Measurements from ENCODE around the gene ATP5F1E.

Gene ATP5F1E

GRCh38 chr20:59014680-59015389 lies 17.3 kb downstream of the ATP5F1E start:
- H3K4me3 ChIP-seq (ENCODE audit: low read depth, low read length) = no peak overlapping the region
- no peak overlapping the region for H3K27ac ChIP-seq (ENCODE audit: extremely low read depth, low read depth, low read length)
- H3K4me1 ChIP-seq (ENCODE audit: control insufficient read depth, insufficient read depth, low read length) = no peaks in the 10 kb centered on the region
- H3K36me3 ChIP-seq (ENCODE audit: control insufficient read depth in 2 of 2, insufficient read depth in 1 of 2, low read length in 2 of 2) = no peaks in the 10 kb centered on the region
- TF ChIP-seq ZNF658 (tag by site-specific recombination; IDR thresholded peaks at IDR 0.05) (no peak), ZNF701 (tag by site-specific recombination; IDR thresholded peaks at IDR 0.05) (no peak), FEZF1 (tag by site-specific recombination; IDR thresholded peaks at IDR 0.05) (no peak), ZNF146 (tag by site-specific recombination; IDR thresholded peaks at IDR 0.05) (no peak), ZNF404 (tag by site-specific recombination; IDR thresholded peaks at IDR 0.05) (no peak), ZSCAN30 (tag by site-specific recombination; IDR thresholded peaks at IDR 0.05) (no peak), ZNF148 (tag by site-specific recombination; IDR thresholded peaks at IDR 0.05; ENCODE audit: borderline replicate concordance) (no peak), REPIN1 (tag by site-specific recombination; IDR thresholded peaks at IDR 0.05; ENCODE audit: low read depth) (no peak), ZNF114 (tag by site-specific recombination; IDR thresholded peaks at IDR 0.05) (no peak), ZBTB44 (tag by site-specific recombination; IDR thresholded peaks at IDR 0.05) (no peak), ZNF670 (tag by site-specific recombination; IDR thresholded peaks at IDR 0.05; ENCODE audit: low read depth) (no peak), ZNF24 (tag by site-specific recombination; IDR thresholded peaks at IDR 0.05) (no peak), ZNF560 (tag by site-specific recombination; IDR thresholded peaks at IDR 0.05; ENCODE audit: borderline replicate concordance) (no peak), RBAK (tag by site-specific recombination; IDR thresholded peaks at IDR 0.05) (no peak), ZNF585B (tag by site-specific recombination; IDR thresholded peaks at IDR 0.05) (no peak), ZNF449 (tag by site-specific recombination; IDR thresholded peaks at IDR 0.05) (no peak), ZNF140 (tag by site-specific recombination; IDR thresholded peaks at IDR 0.05) (no peak)
- CTCF ChIA-PET = interaction anchor here (0.7 to 0.8 kb wide), 2 partner anchors 8 to 499 kb away, joined by 3 to 4 read pairs; no protein-coding TSS in a partner anchor
- H3K9me3 ChIP-seq (ENCODE audit: control insufficient read depth, insufficient read depth, low read depth, low read length) = no peaks in the 10 kb centered on the region
- POLR2A ChIA-PET = interaction anchor here (0.5 to 5.1 kb wide), 3 partner anchors 17 to 36 kb away, joined by 4 to 19 read pairs (median 6); partner anchors contain the start of gene ATP5F1E

DNA sequence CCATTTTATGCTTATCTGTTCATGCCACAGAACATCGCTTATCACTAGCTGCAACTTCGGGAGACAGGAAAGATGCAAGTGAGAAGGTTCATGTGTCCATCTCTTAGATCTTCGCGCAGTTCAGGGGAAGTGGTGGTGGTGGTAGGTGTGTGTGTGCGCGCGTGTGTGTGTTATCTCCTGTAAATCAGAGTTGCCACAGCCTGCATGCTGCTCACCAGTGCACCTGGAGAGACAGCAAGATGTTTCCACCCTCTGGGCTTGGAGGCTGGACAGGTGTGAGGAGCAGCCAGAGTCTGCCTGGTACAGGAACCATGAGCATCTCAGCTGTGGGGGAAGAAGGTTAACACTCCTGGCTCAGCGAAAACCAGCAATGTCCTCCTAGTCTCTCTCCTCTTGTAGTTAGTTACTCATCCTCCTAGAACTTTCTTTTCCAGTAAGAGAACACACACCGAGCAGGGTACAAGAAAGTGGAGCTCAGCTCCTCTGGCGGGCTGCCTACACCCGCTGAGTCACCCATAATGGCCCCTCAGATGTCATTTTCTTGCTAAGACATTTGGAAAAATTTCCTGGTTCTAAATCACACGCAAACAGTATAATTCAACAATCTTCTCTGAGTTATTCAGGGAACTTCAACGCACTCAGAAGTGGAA lies 18.1 kb downstream of the ATP5F1E start:
- TF ChIP-seq EGR2 (tag by site-specific recombination; IDR thresholded peaks at IDR 0.05; ENCODE audit: low read depth) (no peak), HOXC10 (CRISPR knock-in tag; IDR thresholded peaks at IDR 0.05) (no peak), ZNF544 (tag by site-specific recombination; IDR thresholded peaks at IDR 0.05) (no peak), SCRT1 (tag by site-specific recombination; IDR thresholded peaks at IDR 0.05; ENCODE audit: borderline replicate concordance) (no peak)
- ChIA-PET CTCF (interaction anchor here (0.7 to 0.8 kb wide), 2 partner anchors 9 to 500 kb away, joined by 3 to 4 read pairs; no protein-coding TSS in a partner anchor), POLR2A (interaction anchor here (0.5 to 1.0 kb wide), 2 partner anchors 18 to 35 kb away, joined by 4 to 6 read pairs; partner anchors contain the start of gene ATP5F1E)
- Histone ChIP-seq H3K9me3 (ENCODE audit: control insufficient read depth, insufficient read depth, low read depth, low read length) (no peaks in the 10 kb centered on the region), H3K36me3 (ENCODE audit: control insufficient read depth in 2 of 2, insufficient read depth in 1 of 2, low read length in 2 of 2) (no peaks in the 10 kb centered on the region), H3K4me1 (ENCODE audit: control insufficient read depth, insufficient read depth, low read length) (no peaks in the 10 kb centered on the region), H3K27ac (ENCODE audit: extremely low read depth, low read depth, low read length) (no peak overlapping the region), H3K4me3 (ENCODE audit: low read depth, low read length) (no peak overlapping the region)

All from HEK293 (cell line).